T follicular helper cell (primary cell): ENCODE data around the gene C2CD2.

Experiments used
- DNase-seq: peaks from one replicate; pipeline ENCODE4 v3.0.0-alpha.2; 2020; ENCODE audit warnings: low read depth

Gene C2CD2

GRCh38 chr21:41913230-41913629 lies 40.6 kb downstream of the C2CD2 start:
- DNase-seq, result no peak

- DNase-seq, result no peak
Observed at GRCh38 chr21:41908829-41909228, 45.0 kb downstream of the C2CD2 start.

GRCh38 chr21:41907496-41908258 lies 46.1 kb downstream of the C2CD2 start:
- DNase-seq, result no peak

- DNase-seq, result no peak
Observed at GRCh38 chr21:41906770-41907169, 47.0 kb downstream of the C2CD2 start.

- no peak for DNase-seq
Observed at GRCh38 chr21:41903559-41904351, 50.1 kb downstream of the C2CD2 start.

- no peak for DNase-seq
Observed at GRCh38 chr21:41902946-41903345, 50.9 kb downstream of the C2CD2 start.

- no peak for DNase-seq
Observed at GRCh38 chr21:41901782-41902181, 52.0 kb downstream of the C2CD2 start.

GRCh38 chr21:41901099-41901498 lies 52.7 kb downstream of the C2CD2 start:
- no peak for DNase-seq

GRCh38 chr21:41900401-41900800 lies 53.4 kb downstream of the C2CD2 start:
- DNase-seq, result no peak

GRCh38 chr21:41899426-41900202 lies 54.2 kb downstream of the C2CD2 start:
- DNase-seq, result no peak

GRCh38 chr21:41898998-41899397 lies 54.8 kb downstream of the C2CD2 start:
- no peak for DNase-seq

GRCh38 chr21:41897700-41898099 lies 56.1 kb downstream of the C2CD2 start:
- DNase-seq, result no peak

- DNase-seq, result no peak
Observed at GRCh38 chr21:41897047-41897669, 56.7 kb downstream of the C2CD2 start.

GRCh38 chr21:41895643-41896493 lies 58.0 kb downstream of the C2CD2 start:
- DNase-seq, result no peak

GRCh38 chr21:41894922-41895557 lies 58.8 kb downstream of the C2CD2 start:
- DNase-seq, result no peak

- DNase-seq, result no peak
Observed at GRCh38 chr21:41894511-41894910, 59.3 kb downstream of the C2CD2 start.

- DNase-seq, result no peak
Observed at GRCh38 chr21:41892726-41893125, 61.1 kb downstream of the C2CD2 start.

GRCh38 chr21:41891132-41891531 lies 62.7 kb downstream of the C2CD2 start:
- no peak for DNase-seq

- no peak for DNase-seq
Observed at GRCh38 chr21:41890355-41890754, 63.5 kb downstream of the C2CD2 start.

- no peak for DNase-seq
Observed at GRCh38 chr21:41888749-41889376, 65.0 kb downstream of the C2CD2 start.
